HCT116 (cell line): ENCODE results near the gene ABCB1.

Source experiments
- CBX3 ChIP-seq: IDR thresholded peaks from 2 replicates; pipeline ENCODE4 v1.6.1; 2012; ENCODE audit warnings: low read depth
- CEBPB ChIP-seq: IDR thresholded peaks from 2 replicates; pipeline ENCODE4 v1.6.1; 2012; ENCODE audit warnings: low read depth
- EZH2 ChIP-seq: fragments of 200-600 bp; sonication (generic); IDR thresholded peaks from 2 replicates; pipeline ENCODE4 v1.6.1; 2017; ENCODE audit warnings: antibody characterized with exemption, mixed run types
- EZH2phosphoT487 ChIP-seq: fragments of 200-600 bp; IDR thresholded peaks from 2 replicates; pipeline ENCODE4 v1.6.1; 2018; ENCODE audit warnings: antibody characterized with exemption, borderline replicate concordance
- FOSL1 ChIP-seq: IDR thresholded peaks from 2 replicates; pipeline ENCODE4 v1.6.1; 2012; ENCODE audit warnings: low read depth
- POLR2AphosphoS5 ChIP-seq: IDR thresholded peaks from 2 replicates; pipeline ENCODE4 v1.6.1; 2011; ENCODE audit warnings: mild to moderate bottlenecking, low read depth, low read length, moderate library complexity
- REST ChIP-seq: IDR thresholded peaks from 2 replicates; pipeline ENCODE4 v1.6.1; 2012; ENCODE audit warnings: low read depth
- SRF ChIP-seq: IDR thresholded peaks from 2 replicates; pipeline ENCODE4 v1.6.1; 2012; ENCODE audit warnings: low read depth
- YY1 ChIP-seq: IDR thresholded peaks from 2 replicates; pipeline ENCODE4 v1.6.1; 2011; ENCODE audit warnings: low read length, low read depth, moderate library complexity, mild to moderate bottlenecking; ENCODE audit not compliant: insufficient replicate concordance; ENCODE audit errors: extremely low read depth
- ZFX ChIP-seq: fragments of 450-650 bp; IDR thresholded peaks from 2 replicates; pipeline ENCODE4 v1.6.1; 2017
- TF ChIP-seq, protein P1 (sequence below), 3 experiments: fragments of 200-600 bp in 1 of 3; sonication (generic) in 1 of 3; IDR thresholded peaks in 2 of 3; conservative IDR thresholded peaks in 1 of 3; 2 replicates each; pipeline ENCODE4 v1.5.1; 2012 to 2017; ENCODE audit warnings: low read depth in 2 of 3, low read length in 2 of 3, antibody characterized with exemption in 1 of 3, borderline replicate concordance in 1 of 3, control low read depth in 1 of 3, mild to moderate bottlenecking in 1 of 3, mixed read lengths in 1 of 3, mixed run types in 1 of 3, moderate library complexity in 1 of 3; ENCODE audit not compliant: insufficient read depth in 1 of 3

DNA sequence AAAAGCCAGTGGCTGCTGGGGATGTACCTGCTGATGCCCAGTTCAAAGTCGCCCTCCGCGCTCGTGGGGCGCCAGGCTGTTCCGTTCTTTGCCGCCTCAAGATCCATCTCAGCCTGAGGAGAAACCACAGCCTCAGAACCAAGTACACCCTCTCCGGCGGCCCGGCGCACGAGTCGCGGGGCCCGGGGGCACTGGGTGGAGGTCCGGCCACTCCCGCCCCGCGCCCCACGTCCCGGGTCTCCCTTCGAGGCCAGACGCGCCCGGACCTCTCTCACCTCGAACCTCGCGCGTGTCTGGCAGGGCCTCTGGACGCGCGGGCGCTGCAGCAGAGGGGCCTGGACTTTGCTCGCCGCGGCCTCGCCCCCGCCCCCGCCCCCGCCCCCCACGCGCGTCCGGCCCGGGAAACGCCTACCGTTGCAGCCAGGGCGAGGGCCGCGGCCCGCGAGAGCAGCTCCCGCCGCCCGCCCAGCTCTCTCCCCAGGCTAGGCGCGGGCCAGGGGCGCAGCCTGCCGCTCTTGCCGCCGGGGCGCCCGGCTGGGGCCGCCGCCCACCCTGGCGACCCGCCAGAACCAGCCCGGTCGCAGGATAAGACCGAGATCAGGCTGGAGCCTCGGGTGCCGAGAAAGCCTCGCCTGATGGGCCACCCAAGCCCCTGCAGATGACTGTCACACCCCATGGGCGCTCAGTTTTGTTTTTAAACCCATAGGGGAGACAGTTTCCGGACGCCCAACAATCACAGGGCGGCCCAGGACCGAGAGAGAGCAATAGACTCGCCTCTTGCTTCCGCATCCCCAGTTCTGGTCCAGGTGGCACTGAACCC, 125.1 kb downstream of the ABCB1 start, which contains the start of gene ABCB4:
- no peak for TF ChIP-seq ZFX
- TF ChIP-seq, protein P1, sequence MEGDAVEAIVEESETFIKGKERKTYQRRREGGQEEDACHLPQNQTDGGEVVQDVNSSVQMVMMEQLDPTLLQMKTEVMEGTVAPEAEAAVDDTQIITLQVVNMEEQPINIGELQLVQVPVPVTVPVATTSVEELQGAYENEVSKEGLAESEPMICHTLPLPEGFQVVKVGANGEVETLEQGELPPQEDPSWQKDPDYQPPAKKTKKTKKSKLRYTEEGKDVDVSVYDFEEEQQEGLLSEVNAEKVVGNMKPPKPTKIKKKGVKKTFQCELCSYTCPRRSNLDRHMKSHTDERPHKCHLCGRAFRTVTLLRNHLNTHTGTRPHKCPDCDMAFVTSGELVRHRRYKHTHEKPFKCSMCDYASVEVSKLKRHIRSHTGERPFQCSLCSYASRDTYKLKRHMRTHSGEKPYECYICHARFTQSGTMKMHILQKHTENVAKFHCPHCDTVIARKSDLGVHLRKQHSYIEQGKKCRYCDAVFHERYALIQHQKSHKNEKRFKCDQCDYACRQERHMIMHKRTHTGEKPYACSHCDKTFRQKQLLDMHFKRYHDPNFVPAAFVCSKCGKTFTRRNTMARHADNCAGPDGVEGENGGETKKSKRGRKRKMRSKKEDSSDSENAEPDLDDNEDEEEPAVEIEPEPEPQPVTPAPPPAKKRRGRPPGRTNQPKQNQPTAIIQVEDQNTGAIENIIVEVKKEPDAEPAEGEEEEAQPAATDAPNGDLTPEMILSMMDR (IDR thresholded peaks at IDR 0.05 in 2 of 3, conservative IDR thresholded peaks at IDR 0.05 in 1 of 3; ENCODE audit: borderline replicate concordance in 1 of 3, insufficient read depth in 1 of 3, low read depth in 2 of 3, low read length in 2 of 3): no peak
- TF ChIP-seq FOSL1: no peak
- TF ChIP-seq SRF: no peak
- TF ChIP-seq CEBPB: no peak
- no peak for TF ChIP-seq YY1
- no peak for TF ChIP-seq EZH2
- no peak for TF ChIP-seq REST
- no peak for TF ChIP-seq EZH2phosphoT487
- no peak for TF ChIP-seq CBX3
- no peak for TF ChIP-seq POLR2AphosphoS5
